Uterus (tissue), 4 donors: ENCODE measurements around the gene NINL. TPM values are rescaled to one million over a fixed set of nuclear protein-coding genes. Genes with fewer than 3 reads are reported as not detected.

Experiments used
- DNase-seq, 2 donors: peaks; one replicate each; pipeline ENCODE4 v3.0.0-alpha.2; 2019 to 2020
- H3K27ac ChIP-seq, 2 donors: fragments of 200-600 bp; sonication (generic); 1 replicate in 1 of 2; 2 replicates in 1 of 2; pipeline ENCODE4 v1.5.1; 2016 to 2018
- H3K27me3 ChIP-seq, 2 donors: fragments of 200-600 bp; sonication (generic); one replicate each; pipeline ENCODE4 v1.5.1; 2018 to 2019; ENCODE audit warnings: control low read depth in 1 of 2
- H3K36me3 ChIP-seq, 2 donors: fragments of 200-600 bp; sonication (generic); one replicate each; pipeline ENCODE4 v1.5.1; 2019; ENCODE audit warnings: control low read depth in 1 of 2
- H3K4me1 ChIP-seq, 2 donors: fragments of 200-600 bp; sonication (generic); one replicate each; pipeline ENCODE4 v1.5.1; 2018 to 2019; ENCODE audit warnings: control low read depth in 1 of 2
- H3K4me3 ChIP-seq, 2 donors: fragments of 200-600 bp; sonication (generic); 1 replicate in 1 of 2; 2 replicates in 1 of 2; pipeline ENCODE4 v1.5.1; 2018 to 2019; ENCODE audit warnings: mild to moderate bottlenecking in 1 of 2
- H3K9me3 ChIP-seq, 2 donors: fragments of 200-600 bp; sonication (generic); one replicate each; pipeline ENCODE4 v1.5.1; 2019; ENCODE audit warnings: control low read depth in 1 of 2
- POLR2A ChIP-seq, 2 donors: fragments of 450-650 bp; IDR thresholded peaks; one replicate each; pipeline ENCODE4 v1.6.1; 2016; ENCODE audit warnings: antibody characterized with exemption in 2 of 2, mild to moderate bottlenecking in 1 of 2, moderate library complexity in 1 of 2
- intact Hi-C: fragments of 100-400 bp; cut with DNase I; formaldehyde crosslinking; loops from one replicate; pipeline ENCODE4 v1.15.1; 2023; ENCODE audit warnings: low total_unique reads
- total RNA-seq, 4 donors: library from RNA; depleted of rRNA in 3 of 4; stranded (reverse); fragments of >200 nt in 3 of 4; gene quantifications; one replicate each; pipeline versions ENCODE4 v1.1.0 to v1.2.4, GENCODE V29; 2014 to 2023
- TF ChIP-seq, protein P1 (sequence below), 4 experiments: fragments of 200-600 bp in 2 of 4; fragments of 450-650 bp in 2 of 4; sonication (generic) in 2 of 4; IDR thresholded peaks; one replicate each; pipeline ENCODE4 v1.5.1; 2016 to 2019; ENCODE audit warnings: antibody characterized with exemption in 4 of 4, mild to moderate bottlenecking in 2 of 4, moderate library complexity in 1 of 4
- donor health status: DM: yes; HTN: yes; CAD: no.

The NINL gene
- total RNA-seq, 4 donors from 2014 or later = 5.0 to 22.3 (median 14.7) TPM

- no peak for TF ChIP-seq POLR2A (IDR thresholded peaks at IDR 0.05)
- TF ChIP-seq, protein P1, sequence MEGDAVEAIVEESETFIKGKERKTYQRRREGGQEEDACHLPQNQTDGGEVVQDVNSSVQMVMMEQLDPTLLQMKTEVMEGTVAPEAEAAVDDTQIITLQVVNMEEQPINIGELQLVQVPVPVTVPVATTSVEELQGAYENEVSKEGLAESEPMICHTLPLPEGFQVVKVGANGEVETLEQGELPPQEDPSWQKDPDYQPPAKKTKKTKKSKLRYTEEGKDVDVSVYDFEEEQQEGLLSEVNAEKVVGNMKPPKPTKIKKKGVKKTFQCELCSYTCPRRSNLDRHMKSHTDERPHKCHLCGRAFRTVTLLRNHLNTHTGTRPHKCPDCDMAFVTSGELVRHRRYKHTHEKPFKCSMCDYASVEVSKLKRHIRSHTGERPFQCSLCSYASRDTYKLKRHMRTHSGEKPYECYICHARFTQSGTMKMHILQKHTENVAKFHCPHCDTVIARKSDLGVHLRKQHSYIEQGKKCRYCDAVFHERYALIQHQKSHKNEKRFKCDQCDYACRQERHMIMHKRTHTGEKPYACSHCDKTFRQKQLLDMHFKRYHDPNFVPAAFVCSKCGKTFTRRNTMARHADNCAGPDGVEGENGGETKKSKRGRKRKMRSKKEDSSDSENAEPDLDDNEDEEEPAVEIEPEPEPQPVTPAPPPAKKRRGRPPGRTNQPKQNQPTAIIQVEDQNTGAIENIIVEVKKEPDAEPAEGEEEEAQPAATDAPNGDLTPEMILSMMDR (IDR thresholded peaks at IDR 0.05) = no peak
- intact Hi-C loops = no loop called here
- H3K36me3 ChIP-seq = no peaks in the 10 kb centered on the region
- H3K27me3 ChIP-seq = no peaks in the 10 kb centered on the region
- no peak overlapping the region for H3K27ac ChIP-seq
- H3K4me1 ChIP-seq = peaks cover 0 to 9% of the 10 kb centered on the region in 2 donors
- no peak for DNase-seq
- H3K9me3 ChIP-seq = no peaks in the 10 kb centered on the region
- no peak overlapping the region for H3K4me3 ChIP-seq
Observed at GRCh38 chr20:25541676-25542075, 43.7 kb downstream of the NINL start.

DNA sequence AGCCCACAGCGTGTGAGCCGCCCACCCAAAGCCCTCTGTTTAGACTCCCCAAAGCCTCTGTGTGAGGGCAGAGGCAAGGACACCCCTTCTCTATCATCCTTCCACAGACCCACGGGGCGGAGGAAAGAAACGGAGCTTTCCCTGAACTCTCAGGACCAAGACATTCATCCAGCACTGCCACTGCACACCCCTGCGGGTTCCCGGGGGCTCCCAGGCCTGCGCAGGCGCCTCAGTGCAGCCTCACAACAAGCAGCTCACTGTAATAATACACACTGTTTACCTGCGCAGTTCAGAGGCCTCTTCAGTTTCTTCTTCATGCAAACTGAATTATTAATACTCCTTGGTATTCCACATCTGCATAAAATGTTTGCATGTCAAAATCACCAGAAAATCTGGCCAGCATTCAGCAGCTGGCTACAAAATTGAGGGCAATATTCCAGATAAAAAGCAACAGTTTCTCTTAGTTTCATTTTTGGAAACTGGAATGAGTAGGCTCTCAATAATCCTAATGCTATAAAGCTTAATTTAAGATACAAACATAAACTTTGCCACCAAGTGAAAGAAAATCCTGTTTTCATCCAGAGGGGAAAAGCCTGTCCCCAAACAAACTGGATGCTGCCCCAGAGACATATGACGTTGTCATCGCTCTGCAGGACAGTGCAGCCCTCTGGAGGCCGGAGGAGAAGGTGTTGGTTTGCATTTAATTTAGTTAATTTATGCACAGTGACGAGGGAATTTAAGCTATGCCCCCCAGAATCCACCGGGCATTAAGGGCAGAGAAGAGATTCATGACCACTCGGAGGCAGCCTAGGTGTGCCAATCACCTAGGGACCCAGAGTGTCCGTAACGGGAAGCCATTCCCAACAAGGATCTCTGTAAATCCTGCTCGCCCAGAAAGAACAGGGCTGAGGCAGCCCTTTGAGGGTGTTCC lies 45.3 kb downstream of the NINL start:
- no peaks in the 10 kb centered on the region for H3K9me3 ChIP-seq
- H3K4me1 ChIP-seq = peaks cover 0 to 9% of the 10 kb centered on the region in 2 donors
- intact Hi-C loops = no loop called here
- peak overlapping the region; percentile 30 to 53 for H3K27ac ChIP-seq
- no peaks in the 10 kb centered on the region for H3K36me3 ChIP-seq
- H3K4me3 ChIP-seq = peak overlapping the region; percentile 16 to 28
- H3K27me3 ChIP-seq = no peaks in the 10 kb centered on the region
- DNase-seq = no peak
- TF ChIP-seq, protein P1 (IDR thresholded peaks at IDR 0.05) = peak in 3 of 4 experiments; percentile 12 to 29 (median 28)
- no peak for TF ChIP-seq POLR2A (IDR thresholded peaks at IDR 0.05)

- Histone ChIP-seq H3K4me3 (peak overlapping the region in 1 of 2 donors; percentile 28), H3K9me3 (no peaks in the 10 kb centered on the region), H3K36me3 (no peaks in the 10 kb centered on the region), H3K27me3 (no peaks in the 10 kb centered on the region), H3K4me1 (peaks cover 0 to 9% of the 10 kb centered on the region in 2 donors), H3K27ac (peak overlapping the region in 1 of 2 donors; percentile 53)
- TF ChIP-seq POLR2A (IDR thresholded peaks at IDR 0.05) = no peak
- TF ChIP-seq, protein P1 (IDR thresholded peaks at IDR 0.05) = no peak
- DNase-seq = no peak
- intact Hi-C loops = no loop called here
Observed at GRCh38 chr20:25538838-25539665, 46.3 kb downstream of the NINL start.

- Histone ChIP-seq H3K4me3 (no peak overlapping the region), H3K36me3 (no peaks in the 10 kb centered on the region), H3K4me1 (peaks cover 0 to 9% of the 10 kb centered on the region in 2 donors), H3K27ac (no peak overlapping the region), H3K9me3 (no peaks in the 10 kb centered on the region), H3K27me3 (no peaks in the 10 kb centered on the region)
- no peak for DNase-seq
- intact Hi-C loops = no loop called here
- TF ChIP-seq, protein P1 (IDR thresholded peaks at IDR 0.05) = no peak
- no peak for TF ChIP-seq POLR2A (IDR thresholded peaks at IDR 0.05)
Observed at GRCh38 chr20:25537890-25538289, 47.4 kb downstream of the NINL start.
